H9 (cell line): ENCODE measurements around the gene CCR4. TPM values are rescaled to one million over a fixed set of nuclear protein-coding genes. Genes with fewer than 3 reads are reported as not detected.

Experiments used
- DNase-seq: peaks from one replicate; pipeline ENCODE4 v3.0.0-alpha.2; 2017
- H2AFZ ChIP-seq: one replicate; pipeline ENCODE4 v1.6.1; 2013; ENCODE audit warnings: mild to moderate bottlenecking, low read length, control low read depth, moderate library complexity
- H2AK5ac ChIP-seq: 2 replicates; pipeline ENCODE4 v1.6.1; 2013; ENCODE audit warnings: low read length, control low read depth, mixed read lengths; ENCODE audit not compliant: insufficient read length
- H2BK120ac ChIP-seq: one replicate; pipeline ENCODE4 v1.6.1; 2013; ENCODE audit warnings: low read depth, mild to moderate bottlenecking, low read length, control low read depth, inconsistent platforms; ENCODE audit not compliant: poor library complexity, severe bottlenecking
- H2BK12ac ChIP-seq: 2 replicates; pipeline ENCODE4 v1.6.1; 2013; ENCODE audit warnings: low read length, control low read depth, mixed read lengths, low read depth; ENCODE audit not compliant: insufficient read length
- H2BK15ac ChIP-seq: 2 replicates; pipeline ENCODE4 v1.6.1; 2013; ENCODE audit warnings: low read depth, low read length, control low read depth
- H2BK20ac ChIP-seq: one replicate; pipeline ENCODE4 v1.6.1; 2013; ENCODE audit warnings: low read depth, mild to moderate bottlenecking, low read length, control low read depth, inconsistent platforms; ENCODE audit not compliant: poor library complexity, severe bottlenecking
- H2BK5ac ChIP-seq: 2 replicates; pipeline ENCODE4 v1.6.1; 2013; ENCODE audit warnings: low read length, control low read depth, mixed read lengths; ENCODE audit not compliant: insufficient read length
- H3K14ac ChIP-seq: 2 replicates; pipeline ENCODE4 v1.6.1; 2013; ENCODE audit warnings: low read length, control low read depth; ENCODE audit not compliant: insufficient read depth
- H3K18ac ChIP-seq: 2 replicates; pipeline ENCODE4 v1.6.1; 2013; ENCODE audit warnings: low read depth, mild to moderate bottlenecking, mixed read lengths, low read length, control low read depth; ENCODE audit not compliant: insufficient read length
- H3K23ac ChIP-seq: 2 replicates; pipeline ENCODE4 v1.6.1; 2013; ENCODE audit warnings: low read length, control low read depth, mixed read lengths, low read depth; ENCODE audit not compliant: insufficient read length
- H3K23me2 ChIP-seq: 2 replicates; pipeline ENCODE4 v1.6.1; 2013; ENCODE audit warnings: low read depth, mild to moderate bottlenecking, mixed read lengths, low read length, control low read depth; ENCODE audit not compliant: insufficient read length, poor library complexity, severe bottlenecking
- H3K27ac ChIP-seq: 2 replicates; pipeline ENCODE4 v1.5.1; 2013; ENCODE audit warnings: low read length, control low read depth, mixed read lengths, low read depth; ENCODE audit not compliant: insufficient read length
- H3K27me3 ChIP-seq: 2 replicates; pipeline ENCODE4 v1.6.1; 2013; ENCODE audit warnings: low read length, control low read depth, inconsistent platforms; ENCODE audit not compliant: insufficient read depth
- H3K4ac ChIP-seq: 2 replicates; pipeline ENCODE4 v1.6.1; 2013; ENCODE audit warnings: low read depth, mild to moderate bottlenecking, control low read depth, inconsistent platforms, low read length, moderate library complexity
- H3K4me1 ChIP-seq: 2 replicates; pipeline ENCODE4 v1.6.1; 2013; ENCODE audit warnings: low read length, control low read depth, inconsistent platforms; ENCODE audit not compliant: insufficient read depth
- H3K4me2 ChIP-seq: 2 replicates; pipeline ENCODE4 v1.6.1; 2013; ENCODE audit warnings: low read length, control low read depth, mixed read lengths; ENCODE audit not compliant: insufficient read length, insufficient read depth
- H3K56ac ChIP-seq: 2 replicates; pipeline ENCODE4 v1.6.1; 2013; ENCODE audit warnings: low read depth, mild to moderate bottlenecking, mixed read lengths, low read length, control low read depth; ENCODE audit not compliant: insufficient read length
- H3K79me1 ChIP-seq: 2 replicates; pipeline ENCODE4 v1.6.1; 2013; ENCODE audit warnings: low read depth, mild to moderate bottlenecking, moderate library complexity, low read length, control low read depth, inconsistent platforms; ENCODE audit not compliant: insufficient read depth, poor library complexity, severe bottlenecking
- H3K79me2 ChIP-seq: 2 replicates; pipeline ENCODE4 v1.6.1; 2013; ENCODE audit warnings: low read length, control low read depth, inconsistent platforms; ENCODE audit not compliant: insufficient read depth
- H3K9ac ChIP-seq: 2 replicates; pipeline ENCODE4 v1.6.1; 2013; ENCODE audit warnings: low read length, control low read depth, mixed read lengths; ENCODE audit not compliant: insufficient read length; ENCODE audit errors: extremely low read depth
- H3K9me3 ChIP-seq: one replicate; pipeline ENCODE4 v1.6.1; 2013; ENCODE audit warnings: low read depth, low read length, inconsistent platforms; ENCODE audit not compliant: control insufficient read depth
- H3T11ph ChIP-seq: one replicate; pipeline ENCODE4 v1.6.1; 2013; ENCODE audit warnings: mild to moderate bottlenecking, low read length, control low read depth, inconsistent platforms
- H4K20me1 ChIP-seq: one replicate; pipeline ENCODE4 v1.6.1; 2013; ENCODE audit not compliant: control insufficient read depth, insufficient read length, insufficient read depth
- H4K5ac ChIP-seq: 2 replicates; pipeline ENCODE4 v1.6.1; 2013; ENCODE audit warnings: low read depth, mild to moderate bottlenecking, mixed read lengths, low read length, control low read depth; ENCODE audit not compliant: insufficient read length
- H4K8ac ChIP-seq: replicated peaks from 2 replicates; pipeline ENCODE4 v1.6.1; 2013; ENCODE audit warnings: low read length, control low read depth, mixed read lengths, low read depth; ENCODE audit not compliant: insufficient read length
- H4K91ac ChIP-seq: 2 replicates; pipeline ENCODE4 v1.6.1; 2013; ENCODE audit warnings: low read depth, mild to moderate bottlenecking, moderate library complexity, mixed read lengths, low read length, control low read depth; ENCODE audit not compliant: insufficient read length
- H3K27ac Mint-ChIP-seq, 3 experiments: 2 replicates in 2 of 3; 3 replicates in 1 of 3; pipeline ENCODE4 v1.8.0; 2020 to 2021; ENCODE audit warnings: mixed read lengths in 3 of 3, mild to moderate bottlenecking in 1 of 3, moderate library complexity in 1 of 3
- H3K27me3 Mint-ChIP-seq: 2 replicates; pipeline ENCODE4 v1.8.0; 2021; ENCODE audit warnings: low read depth, mild to moderate bottlenecking, moderate library complexity, mixed read lengths
- H3K36me3 Mint-ChIP-seq, 3 experiments: 2 replicates in 2 of 3; 3 replicates in 1 of 3; pipeline ENCODE4 v1.8.0; 2020 to 2021; ENCODE audit warnings: low read depth in 3 of 3, mixed read lengths in 3 of 3; ENCODE audit not compliant: insufficient read depth in 1 of 3
- H3K4me1 Mint-ChIP-seq, 2 experiments: 2 replicates each; pipeline ENCODE4 v1.8.0; 2020; ENCODE audit warnings: mixed read lengths in 2 of 2
- H3K4me3 Mint-ChIP-seq, 2 experiments: 2 replicates in 1 of 2; 3 replicates in 1 of 2; pipeline ENCODE4 v1.8.0; 2020 to 2021; ENCODE audit warnings: mild to moderate bottlenecking in 2 of 2, mixed read lengths in 2 of 2, moderate library complexity in 1 of 2
- H3K9me3 Mint-ChIP-seq, 2 experiments: 2 replicates in 1 of 2; 3 replicates in 1 of 2; pipeline ENCODE4 v1.8.0; 2020; ENCODE audit warnings: mild to moderate bottlenecking in 2 of 2, mixed read lengths in 2 of 2, moderate library complexity in 1 of 2
- CTCF ChIP-seq: fragments of 200-600 bp; sonication (generic); conservative IDR thresholded peaks from 3 replicates; pipeline ENCODE4 v1.8.0; 2021; ENCODE audit warnings: antibody characterized with exemption, mild to moderate bottlenecking
- WGBS: extraction: QIAGEN DNeasy Blood & Tissue Kit; methylation state at CpG from one replicate; pipeline ENCODE4 v1.1.7; 2013; ENCODE audit warnings: missing lambda C conversion rate, low lambda C conversion rate, mixed read lengths; ENCODE audit not compliant: insufficient read length; ENCODE audit errors: extremely low coverage; 5-methylcytosine and 5-hydroxymethylcytosine counted together
- total RNA-seq: library from RNA; stranded (reverse); gene quantifications from 2 replicates; pipeline ENCODE4 v1.2.1, GENCODE V29; 2021

CCR4 gene
- total RNA-seq, 1 experiment from 2014 or later, result 0.07 TPM

GRCh38 chr3:32912046-32912445 is 39.4 kb upstream of the CCR4 start:
- no peaks in the 10 kb centered on the region for H3K27me3 ChIP-seq
- Mint-ChIP-seq H3K36me3 (no peaks in the 10 kb centered on the region), H3K27me3 (no peaks in the 10 kb centered on the region), H3K4me3 (no peak overlapping the region), H3K27ac (no peak overlapping the region), H3K4me1 (no peaks in the 10 kb centered on the region), H3K9me3 (no peaks in the 10 kb centered on the region)
- WGBS, result no CpG with 5 or more reads among the region's 1 CpG
- no peak for DNase-seq
- no peak for TF ChIP-seq CTCF
- H3K14ac ChIP-seq, result no peak overlapping the region
- no peaks in the 10 kb centered on the region for H3K23me2 ChIP-seq
- H3K27ac ChIP-seq, result no peak overlapping the region
- no peaks in the 10 kb centered on the region for H4K20me1 ChIP-seq
- H2BK20ac ChIP-seq, result no peak overlapping the region
- no peak overlapping the region for H2BK12ac ChIP-seq
- no peaks in the 10 kb centered on the region for H3K79me1 ChIP-seq
- H3K4me2 ChIP-seq, result no peak overlapping the region
- no peak overlapping the region for H3K56ac ChIP-seq
- no peak overlapping the region for H3K23ac ChIP-seq
- no peaks in the 10 kb centered on the region for H3K79me2 ChIP-seq
- no peak overlapping the region for H2BK120ac ChIP-seq
- no peak overlapping the region for H2AFZ ChIP-seq
- H4K8ac ChIP-seq, result no peak overlapping the region
- no peak overlapping the region for H3K9ac ChIP-seq
- H3K18ac ChIP-seq, result no peak overlapping the region
- no peak overlapping the region for H2BK5ac ChIP-seq
- H2AK5ac ChIP-seq, result no peak overlapping the region
- no peak overlapping the region for H2BK15ac ChIP-seq
- no peak overlapping the region for H4K5ac ChIP-seq
- no peak overlapping the region for H3T11ph ChIP-seq
- no peak overlapping the region for H4K91ac ChIP-seq
- no peaks in the 10 kb centered on the region for H3K9me3 ChIP-seq
- no peak overlapping the region for H3K4ac ChIP-seq
- H3K4me1 ChIP-seq, result no peaks in the 10 kb centered on the region
